ENCODE measurements around the gene PDXDC1.
A peak's percentile ranks its signal among the peaks of the same experiment; 100 is the strongest.
"Not testable (repeated sequence)": the region's sequence is repeated elsewhere in the genome, so short reads cannot be mapped to it uniquely, and the experiment has no call there.

PDXDC1 gene

DNA sequence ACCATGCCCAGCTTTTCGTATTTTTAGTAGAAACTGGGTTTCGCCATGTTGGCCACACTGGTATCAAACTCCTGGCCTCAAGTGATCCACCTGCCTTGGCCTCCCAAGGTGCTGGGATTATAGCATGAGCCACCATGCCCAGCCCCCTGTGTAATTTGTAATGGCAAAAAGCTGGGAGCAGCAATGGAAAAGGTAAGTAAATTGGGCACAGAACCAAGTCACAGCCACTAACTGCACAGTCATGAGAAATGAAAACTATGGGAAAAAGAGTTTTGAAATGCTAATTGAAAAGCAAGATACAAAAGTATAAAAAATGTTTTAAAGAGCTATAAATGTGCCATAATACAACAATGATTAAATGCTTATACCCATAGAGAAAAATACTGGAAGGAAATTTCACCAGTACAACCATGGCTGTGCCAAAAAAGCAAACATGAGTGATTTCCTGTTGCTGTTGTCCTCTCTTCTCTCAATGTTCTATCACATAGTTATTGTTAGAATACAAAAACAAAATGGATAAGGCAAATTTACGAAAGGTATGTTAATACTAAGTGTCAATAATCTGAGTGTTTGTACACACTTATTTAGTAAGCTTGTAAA, 74.9 kb downstream of the PDXDC1 start:
- WGBS (ENCODE audit: extremely low coverage, insufficient coverage, insufficient read length): no CpG with 5 or more reads among the region's 3 CpGs
- H3K4me1 ChIP-seq (ENCODE audit: control insufficient read depth in 1 of 2, insufficient read depth in 2 of 2, low read length in 2 of 2): peaks cover 0 to 5% of the 10 kb centered on the region in 2 experiments

GRCh38 chr16:15050440-15050839, 75.6 kb downstream of the PDXDC1 start:
- H3K4me3 ChIP-seq (ENCODE audit: low read depth, low read length); H4K91ac ChIP-seq (ENCODE audit: low read depth, low read length); H4K8ac ChIP-seq (ENCODE audit: low read depth, low read length); H2BK12ac ChIP-seq (ENCODE audit: low read length); H3K4ac ChIP-seq (ENCODE audit: low read depth, low read length); H3K79me1 ChIP-seq (ENCODE audit: low read length); H3K14ac ChIP-seq (ENCODE audit: low read length); H3K9ac ChIP-seq (ENCODE audit: low read length); H4K12ac ChIP-seq (ENCODE audit: low read depth, low read length); H3K79me2 ChIP-seq (ENCODE audit: control insufficient read depth, insufficient read depth, low read length, poor library complexity); H2BK120ac ChIP-seq (ENCODE audit: insufficient read depth, low read length, poor library complexity); H3K27ac ChIP-seq (ENCODE audit: low read depth, low read length); H3K23ac ChIP-seq (ENCODE audit: low read length); H3K4me2 ChIP-seq (ENCODE audit: low read length); H3K18ac ChIP-seq (ENCODE audit: low read length); H2AK5ac ChIP-seq (ENCODE audit: low read length); H2AFZ ChIP-seq (ENCODE audit: insufficient read depth, low read length, poor library complexity); H3K4me1 ChIP-seq (ENCODE audit: control insufficient read depth in 1 of 2, insufficient read depth in 2 of 2, low read length in 2 of 2); H2BK5ac ChIP-seq (ENCODE audit: low read depth, low read length, poor library complexity); H3K27me3 ChIP-seq (ENCODE audit: insufficient read depth, low read length); H3K9me3 ChIP-seq (ENCODE audit: insufficient read depth, low read depth, low read length): not testable (repeated sequence)
- no CpG with 5 or more reads among the region's 1 CpG for WGBS (ENCODE audit: extremely low coverage, insufficient coverage, insufficient read length)
- peak in 1 of 2 donors; percentile 19 for DNase-seq
- H3K36me3 ChIP-seq (ENCODE audit: control insufficient read depth in 1 of 2, insufficient read depth in 2 of 2, low read length in 2 of 2): peaks cover 16 to 19% of the 10 kb centered on the region in 2 experiments

More for the DNA sequence above, 74.9 kb downstream of the PDXDC1 start:
- Histone ChIP-seq H3K4ac (ENCODE audit: low read depth, low read length) (no peak overlapping the region), H2AFZ (ENCODE audit: insufficient read depth, low read length, poor library complexity) (no peak overlapping the region), H4K8ac (ENCODE audit: low read depth, low read length) (no peak overlapping the region), H3K79me1 (ENCODE audit: low read length) (no peaks in the 10 kb centered on the region), H3K14ac (ENCODE audit: low read length) (no peak overlapping the region), H2BK12ac (ENCODE audit: low read length) (no peak overlapping the region), H3K9me3 (ENCODE audit: insufficient read depth, low read depth, low read length) (no peaks in the 10 kb centered on the region), H4K91ac (ENCODE audit: low read depth, low read length) (no peak overlapping the region), H3K23ac (ENCODE audit: low read length) (no peak overlapping the region), H2BK5ac (ENCODE audit: low read depth, low read length, poor library complexity) (no peak overlapping the region), H3K36me3 (ENCODE audit: control insufficient read depth in 1 of 2, insufficient read depth in 2 of 2, low read length in 2 of 2) (peaks cover 17 to 19% of the 10 kb centered on the region in 2 experiments), H3K9ac (ENCODE audit: low read length) (no peak overlapping the region), H3K27ac (ENCODE audit: low read depth, low read length) (no peak overlapping the region), H3K4me3 (ENCODE audit: low read depth, low read length) (no peak overlapping the region), H2AK5ac (ENCODE audit: low read length) (no peak overlapping the region), H3K4me2 (ENCODE audit: low read length) (no peak overlapping the region), H3K18ac (ENCODE audit: low read length) (no peak overlapping the region), H3K27me3 (ENCODE audit: insufficient read depth, low read length) (no peaks in the 10 kb centered on the region), H3K79me2 (ENCODE audit: control insufficient read depth, insufficient read depth, low read length, poor library complexity) (no peaks in the 10 kb centered on the region), H2BK120ac (ENCODE audit: insufficient read depth, low read length, poor library complexity) (no peak overlapping the region), H4K12ac (ENCODE audit: low read depth, low read length) (no peak overlapping the region)
- no peak for DNase-seq

DNA sequence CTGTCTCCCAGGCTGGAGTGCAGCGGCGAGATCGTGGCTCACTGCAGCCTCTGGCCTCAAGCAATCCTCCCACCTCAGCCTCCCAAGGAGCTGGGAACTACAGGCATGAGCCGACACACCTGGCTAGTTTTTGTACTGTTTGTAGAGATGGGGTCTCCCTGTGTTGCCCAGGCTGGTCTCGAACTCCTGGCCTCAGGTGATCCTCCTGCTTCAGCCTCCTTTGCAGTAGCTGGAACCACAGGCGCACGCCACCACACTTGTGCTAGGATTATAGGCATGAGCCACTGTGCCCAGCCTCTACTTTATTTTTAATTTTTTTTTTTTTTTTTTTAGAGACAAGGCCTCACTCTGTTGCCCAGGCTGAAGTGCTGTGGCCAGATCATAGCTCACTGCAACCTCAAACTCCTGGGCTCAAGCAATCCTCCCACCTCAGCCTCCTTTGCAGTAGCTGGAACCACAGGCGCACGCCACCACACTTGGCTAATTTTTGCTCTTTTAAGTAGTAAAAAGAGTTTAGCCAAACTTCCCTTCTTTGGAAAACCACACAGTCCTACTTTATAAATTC, 76.6 kb downstream of the PDXDC1 start:
- Histone ChIP-seq H3K27me3 (ENCODE audit: insufficient read depth, low read length) (no peaks in the 10 kb centered on the region), H3K4me1 (ENCODE audit: control insufficient read depth in 1 of 2, insufficient read depth in 2 of 2, low read length in 2 of 2) (peaks cover 3 to 9% of the 10 kb centered on the region in 2 experiments), H3K36me3 (ENCODE audit: control insufficient read depth in 1 of 2, insufficient read depth in 2 of 2, low read length in 2 of 2) (peaks cover 10% of the 10 kb centered on the region in 2 experiments), H2AFZ (ENCODE audit: insufficient read depth, low read length, poor library complexity) (no peak overlapping the region), H3K18ac (ENCODE audit: low read length) (no peak overlapping the region), H2BK12ac (ENCODE audit: low read length) (no peak overlapping the region), H4K8ac (ENCODE audit: low read depth, low read length) (no peak overlapping the region), H3K4me2 (ENCODE audit: low read length) (no peak overlapping the region), H2BK5ac (ENCODE audit: low read depth, low read length, poor library complexity) (no peak overlapping the region), H4K91ac (ENCODE audit: low read depth, low read length) (no peak overlapping the region), H3K79me2 (ENCODE audit: control insufficient read depth, insufficient read depth, low read length, poor library complexity) (peaks cover 6% of the 10 kb centered on the region), H3K23ac (ENCODE audit: low read length) (no peak overlapping the region), H3K27ac (ENCODE audit: low read depth, low read length) (no peak overlapping the region), H3K4ac (ENCODE audit: low read depth, low read length) (no peak overlapping the region), H3K79me1 (ENCODE audit: low read length) (peaks cover 7% of the 10 kb centered on the region), H4K12ac (ENCODE audit: low read depth, low read length) (no peak overlapping the region), H3K4me3 (ENCODE audit: low read depth, low read length) (no peak overlapping the region), H3K9ac (ENCODE audit: low read length) (no peak overlapping the region), H3K14ac (ENCODE audit: low read length) (no peak overlapping the region), H2AK5ac (ENCODE audit: low read length) (no peak overlapping the region), H3K9me3 (ENCODE audit: insufficient read depth, low read depth, low read length) (no peaks in the 10 kb centered on the region), H2BK120ac (ENCODE audit: insufficient read depth, low read length, poor library complexity) (no peak overlapping the region)
- no peak for DNase-seq
- no CpG with 5 or more reads among the region's 9 CpGs for WGBS (ENCODE audit: extremely low coverage, insufficient coverage, insufficient read length)

- H3K4me2 ChIP-seq (ENCODE audit: low read length): no peak overlapping the region
- H4K12ac ChIP-seq (ENCODE audit: low read depth, low read length): no peak overlapping the region
- H3K9ac ChIP-seq (ENCODE audit: low read length): no peak overlapping the region
- H3K36me3 ChIP-seq (ENCODE audit: control insufficient read depth in 1 of 2, insufficient read depth in 2 of 2, low read length in 2 of 2): no peaks in the 10 kb centered on the region
- H3K27ac ChIP-seq (ENCODE audit: low read depth, low read length): no peak overlapping the region
- H3K18ac ChIP-seq (ENCODE audit: low read length): no peak overlapping the region
- no peak overlapping the region for H2BK12ac ChIP-seq (ENCODE audit: low read length)
- no peak overlapping the region for H4K8ac ChIP-seq (ENCODE audit: low read depth, low read length)
- WGBS (ENCODE audit: extremely low coverage, insufficient coverage, insufficient read length): no CpG with 5 or more reads among the region's 10 CpGs
- no peak overlapping the region for H2BK120ac ChIP-seq (ENCODE audit: insufficient read depth, low read length, poor library complexity)
- H4K91ac ChIP-seq (ENCODE audit: low read depth, low read length): no peak overlapping the region
- peak in 1 of 2 donors; percentile 54 for DNase-seq
- H3K79me2 ChIP-seq (ENCODE audit: control insufficient read depth, insufficient read depth, low read length, poor library complexity): peaks cover 6% of the 10 kb centered on the region
- H3K4me3 ChIP-seq (ENCODE audit: low read depth, low read length): no peak overlapping the region
- no peak overlapping the region for H3K14ac ChIP-seq (ENCODE audit: low read length)
- H2AK5ac ChIP-seq (ENCODE audit: low read length): no peak overlapping the region
- no peak overlapping the region for H3K23ac ChIP-seq (ENCODE audit: low read length)
- H3K4me1 ChIP-seq (ENCODE audit: control insufficient read depth in 1 of 2, insufficient read depth in 2 of 2, low read length in 2 of 2): peaks cover 5 to 10% of the 10 kb centered on the region in 2 experiments
- peaks cover 7% of the 10 kb centered on the region for H3K79me1 ChIP-seq (ENCODE audit: low read length)
- no peaks in the 10 kb centered on the region for H3K9me3 ChIP-seq (ENCODE audit: insufficient read depth, low read depth, low read length)
- no peak overlapping the region for H2AFZ ChIP-seq (ENCODE audit: insufficient read depth, low read length, poor library complexity)
- H2BK5ac ChIP-seq (ENCODE audit: low read depth, low read length, poor library complexity): no peak overlapping the region
- H3K4ac ChIP-seq (ENCODE audit: low read depth, low read length): no peak overlapping the region
- no peaks in the 10 kb centered on the region for H3K27me3 ChIP-seq (ENCODE audit: insufficient read depth, low read length)
Measured at GRCh38 chr16:15052747-15053476, 78.1 kb downstream of the PDXDC1 start.
